ENCODE data around the gene RHBDL1.

Gene RHBDL1

GRCh38 chr16:648071-648780 is 27.2 kb upstream of the RHBDL1 start:
- no peaks in the 10 kb centered on the region for H3K36me3 ChIP-seq (ENCODE audit: insufficient read depth, low read length)
- TF ChIP-seq EZH2phosphoT487 (IDR thresholded peaks at IDR 0.05; ENCODE audit: borderline replicate concordance) (no peak), CTCF (conservative IDR thresholded peaks at IDR 0.05; ENCODE audit: low read length) (peak; percentile 56)
- no peaks in the 10 kb centered on the region for H3K9me3 ChIP-seq (ENCODE audit: insufficient read depth, low read depth, low read length)
- peak overlapping the region; percentile 86 for H3K4me3 ChIP-seq (ENCODE audit: low read length, poor library complexity, severe bottlenecking)
- peak overlapping the region; percentile 76 for H3K9ac ChIP-seq (ENCODE audit: low read depth, low read length, poor library complexity, severe bottlenecking)
- no peaks in the 10 kb centered on the region for H4K20me1 ChIP-seq (ENCODE audit: insufficient read depth, low read length, poor library complexity, severe bottlenecking)
- no peaks in the 10 kb centered on the region for H3K9me2 ChIP-seq (replicated peaks; ENCODE audit: low read depth, low read length)
- peak overlapping the region; percentile 88 for H3K4me2 ChIP-seq (ENCODE audit: low read depth, low read length, poor library complexity, severe bottlenecking)
- no peaks in the 10 kb centered on the region for H3K27me3 ChIP-seq (ENCODE audit: insufficient read depth, low read length, poor library complexity, severe bottlenecking)
- peaks cover under 1% of the 10 kb centered on the region for H3K4me1 ChIP-seq (ENCODE audit: insufficient read depth, low read length, poor library complexity, severe bottlenecking)
- H2AFZ ChIP-seq (ENCODE audit: low read length): peak overlapping the region; percentile 64
- H3F3A ChIP-seq (ENCODE audit: low read depth): no peaks in the 10 kb centered on the region
- 0 out of 2 replicates have a peak, but pooled peaks cover 3% of the 10 kb centered on the region for H3K79me2 ChIP-seq (ENCODE audit: insufficient read depth, low read length)

DNA sequence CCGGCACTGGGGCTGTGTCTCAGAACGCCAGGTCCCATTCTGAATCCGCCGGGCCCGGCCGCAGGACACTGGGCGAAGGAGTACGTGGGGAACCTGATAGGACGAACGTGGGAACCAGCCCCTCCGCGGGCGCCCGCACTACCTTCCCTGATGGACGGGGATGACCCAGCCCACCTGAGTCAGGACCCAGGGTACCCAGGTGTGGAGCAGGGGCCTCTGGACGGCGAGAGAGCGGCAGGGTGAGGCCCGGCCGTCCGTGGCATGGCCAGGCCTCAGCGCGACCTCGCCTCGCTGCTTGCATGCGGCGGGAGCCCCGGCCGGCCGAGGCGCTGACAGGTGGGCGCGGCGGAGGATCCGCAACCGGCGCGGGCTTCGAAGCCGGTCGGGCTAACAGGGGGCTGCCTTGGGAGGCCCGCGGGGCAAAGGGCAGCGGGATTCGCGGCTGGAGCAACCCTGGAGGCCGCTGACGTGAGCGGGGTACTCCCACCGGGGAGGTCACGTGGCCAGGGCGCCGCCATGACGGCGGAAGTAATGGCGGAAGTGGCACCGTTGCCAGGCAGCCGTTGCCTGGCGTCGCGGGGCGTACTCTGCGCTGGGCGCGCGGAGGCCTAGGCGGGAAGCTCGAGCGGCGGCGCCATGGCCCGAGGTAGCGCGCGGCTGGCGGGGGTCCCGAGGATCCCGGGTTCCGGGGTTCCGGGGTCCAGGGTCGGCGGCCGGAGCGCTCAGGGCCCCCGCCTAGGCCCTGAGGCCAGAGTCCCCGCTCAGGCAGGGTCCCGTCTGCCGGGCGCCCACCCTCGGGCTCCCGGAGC is 26.5 kb upstream of the RHBDL1 start, which contains the start of gene WDR90:
Gene WDR90, plus strand, starts transcription at position 585 of the 809 bp plus-strand sequence. Its CDS starts 52 bp downstream, at position 637.
- peak within 1 kb of the TSS; percentile 88 for H3K4me2 ChIP-seq (ENCODE audit: low read depth, low read length, poor library complexity, severe bottlenecking)

DNA sequence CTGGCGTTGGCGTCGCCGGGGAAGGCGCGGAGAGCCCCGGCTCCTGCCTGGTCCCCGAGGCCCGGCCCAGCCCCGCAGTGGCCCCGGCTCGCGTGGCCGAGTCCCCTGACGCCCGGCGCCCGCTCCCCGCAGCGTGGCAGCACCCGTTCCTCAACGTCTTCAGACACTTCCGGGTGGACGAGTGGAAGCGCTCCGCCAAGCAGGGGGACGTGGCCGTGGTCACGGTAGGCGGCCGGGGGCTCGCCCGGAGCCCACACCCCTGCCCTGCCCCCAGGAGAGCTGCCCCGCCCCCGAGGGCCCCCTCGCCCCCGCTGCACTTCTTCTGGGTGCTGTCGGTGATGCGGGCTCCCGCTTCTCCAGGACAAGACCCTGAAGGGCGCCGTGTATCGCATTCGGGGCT is 25.8 kb upstream of the RHBDL1 start:
- Histone ChIP-seq H3K9me2 (replicated peaks; ENCODE audit: low read depth, low read length) (no peaks in the 10 kb centered on the region), H3K4me1 (ENCODE audit: insufficient read depth, low read length, poor library complexity, severe bottlenecking) (no peaks in the 10 kb centered on the region), H3K4me2 (ENCODE audit: low read depth, low read length, poor library complexity, severe bottlenecking) (peak overlapping the region; percentile 65), H3F3A (ENCODE audit: low read depth) (no peaks in the 10 kb centered on the region), H3K79me2 (ENCODE audit: insufficient read depth, low read length) (0 out of 2 replicates have a peak, but pooled peaks cover 3% of the 10 kb centered on the region), H3K27me3 (ENCODE audit: insufficient read depth, low read length, poor library complexity, severe bottlenecking) (no peaks in the 10 kb centered on the region), H4K20me1 (ENCODE audit: insufficient read depth, low read length, poor library complexity, severe bottlenecking) (no peaks in the 10 kb centered on the region), H3K36me3 (ENCODE audit: insufficient read depth, low read length) (no peaks in the 10 kb centered on the region), H3K9me3 (ENCODE audit: insufficient read depth, low read depth, low read length) (no peaks in the 10 kb centered on the region), H2AFZ (ENCODE audit: low read length) (no peak overlapping the region), H3K4me3 (ENCODE audit: low read length, poor library complexity, severe bottlenecking) (peak overlapping the region; percentile 86), H3K9ac (ENCODE audit: low read depth, low read length, poor library complexity, severe bottlenecking) (peak overlapping the region; percentile 76)
- TF ChIP-seq EZH2phosphoT487 (IDR thresholded peaks at IDR 0.05; ENCODE audit: borderline replicate concordance): no peak
- no peak for TF ChIP-seq CTCF (conservative IDR thresholded peaks at IDR 0.05; ENCODE audit: low read length)

More for the DNA sequence above, 26.5 kb upstream of the RHBDL1 start, which contains the start of gene WDR90:
- no peak for TF ChIP-seq CTCF (conservative IDR thresholded peaks at IDR 0.05; ENCODE audit: low read length)
- no peak for TF ChIP-seq EZH2phosphoT487 (IDR thresholded peaks at IDR 0.05; ENCODE audit: borderline replicate concordance)
- H3K9me3 ChIP-seq (ENCODE audit: insufficient read depth, low read depth, low read length): no peaks in the 10 kb centered on the region
- no peaks in the 10 kb centered on the region for H3K4me1 ChIP-seq (ENCODE audit: insufficient read depth, low read length, poor library complexity, severe bottlenecking)
- H4K20me1 ChIP-seq (ENCODE audit: insufficient read depth, low read length, poor library complexity, severe bottlenecking): no peaks in the 10 kb centered on the region
- H3K36me3 ChIP-seq (ENCODE audit: insufficient read depth, low read length): no peaks in the 10 kb centered on the region
- 0 out of 2 replicates have a peak, but pooled peaks cover 3% of the 10 kb centered on the region for H3K79me2 ChIP-seq (ENCODE audit: insufficient read depth, low read length)
- no peaks in the 10 kb centered on the region for H3F3A ChIP-seq (ENCODE audit: low read depth)
- peak within 1 kb of the TSS; percentile 86 for H3K4me3 ChIP-seq (ENCODE audit: low read length, poor library complexity, severe bottlenecking)
- peak within 1 kb of the TSS; percentile 64 for H2AFZ ChIP-seq (ENCODE audit: low read length)
- no peaks in the 10 kb centered on the region for H3K27me3 ChIP-seq (ENCODE audit: insufficient read depth, low read length, poor library complexity, severe bottlenecking)
- peak within 1 kb of the TSS; percentile 76 for H3K9ac ChIP-seq (ENCODE audit: low read depth, low read length, poor library complexity, severe bottlenecking)
- no peaks in the 10 kb centered on the region for H3K9me2 ChIP-seq (replicated peaks; ENCODE audit: low read depth, low read length)
